Activated T-cell treated with anti-CD3 and anti-CD28 coated beads for 48 hours (primary cell): ENCODE results near the gene BEX1.
"Not testable (repeated sequence)": the region's sequence is repeated elsewhere in the genome, so short reads cannot be mapped to it uniquely, and the experiment has no call there.

ENCODE experiments used
- DNase-seq: peaks from one replicate; pipeline ENCODE4 v3.0.0-alpha.2; 2020; ENCODE audit warnings: low read depth

BEX1 gene

DNA sequence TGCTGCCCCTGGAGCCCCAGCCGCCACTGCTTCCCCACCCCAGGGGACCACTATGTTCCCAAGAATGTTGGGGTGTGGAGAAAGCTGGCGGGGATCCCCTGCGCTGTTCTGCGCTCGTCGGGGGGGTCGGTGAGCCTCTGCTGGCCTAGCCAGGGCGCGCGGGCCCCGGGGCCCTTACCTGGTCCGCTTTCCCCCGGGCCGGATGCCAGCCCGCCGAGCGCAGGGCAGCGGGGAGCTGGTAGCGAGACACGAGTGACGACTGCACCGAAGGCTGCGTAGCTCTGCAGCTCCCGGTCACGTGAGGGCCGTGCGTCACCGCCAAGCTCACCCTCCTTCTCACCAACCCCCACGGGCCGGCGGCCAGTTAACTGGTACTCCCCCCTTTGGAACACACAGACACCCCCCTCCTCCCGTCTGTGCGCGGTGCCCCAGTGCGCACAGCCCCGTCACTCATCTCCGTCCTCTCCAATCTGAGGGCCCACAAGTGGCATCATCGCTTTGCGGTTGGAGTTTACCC lies at the start of gene BEX1:
BEX1 (minus strand) TSS at position 254 of the 517 bp plus-strand sequence. CDS start 897 bp downstream, outside the sequence.
- peak; percentile 4 for DNase-seq

DNA sequence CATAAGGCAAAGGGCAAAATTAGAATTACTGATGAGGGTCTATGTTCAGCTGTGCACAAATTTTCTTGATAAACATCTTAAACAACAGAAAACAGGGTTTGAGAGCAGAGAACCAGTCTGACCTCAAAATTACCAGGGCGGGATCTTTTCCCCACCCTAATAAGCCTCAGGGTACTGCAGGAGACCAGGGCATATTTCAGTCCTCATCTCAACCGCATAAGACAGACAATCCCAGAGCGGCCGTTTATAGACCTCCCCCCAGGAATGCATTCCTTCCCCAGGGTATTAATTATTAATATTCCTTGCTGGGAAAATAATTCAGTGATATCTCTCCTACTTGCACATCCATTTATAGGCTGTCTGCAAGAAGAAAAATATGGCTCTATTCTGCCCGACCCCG lies 45.5 kb upstream of the BEX1 start:
- DNase-seq: not testable (repeated sequence)

DNA sequence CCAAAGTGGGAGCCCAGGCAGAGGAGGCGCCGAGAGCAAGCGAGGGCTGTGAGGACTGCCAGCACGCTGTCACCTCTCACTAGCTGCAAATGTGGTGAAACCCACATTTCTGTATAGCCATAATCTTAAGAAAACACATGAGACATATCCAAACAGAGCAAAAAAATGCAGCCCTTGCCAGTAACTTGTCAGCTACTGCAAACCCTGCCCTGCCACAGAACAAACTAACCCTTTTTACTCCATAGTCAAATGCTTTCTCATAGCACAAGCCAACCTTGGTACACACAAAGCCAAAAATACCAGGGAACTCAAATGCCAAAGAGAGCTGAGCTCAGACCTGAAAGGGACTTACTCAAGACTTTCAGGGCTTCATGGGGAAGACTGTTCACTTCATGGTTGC lies 43.9 kb upstream of the BEX1 start:
- no peak for DNase-seq

DNA sequence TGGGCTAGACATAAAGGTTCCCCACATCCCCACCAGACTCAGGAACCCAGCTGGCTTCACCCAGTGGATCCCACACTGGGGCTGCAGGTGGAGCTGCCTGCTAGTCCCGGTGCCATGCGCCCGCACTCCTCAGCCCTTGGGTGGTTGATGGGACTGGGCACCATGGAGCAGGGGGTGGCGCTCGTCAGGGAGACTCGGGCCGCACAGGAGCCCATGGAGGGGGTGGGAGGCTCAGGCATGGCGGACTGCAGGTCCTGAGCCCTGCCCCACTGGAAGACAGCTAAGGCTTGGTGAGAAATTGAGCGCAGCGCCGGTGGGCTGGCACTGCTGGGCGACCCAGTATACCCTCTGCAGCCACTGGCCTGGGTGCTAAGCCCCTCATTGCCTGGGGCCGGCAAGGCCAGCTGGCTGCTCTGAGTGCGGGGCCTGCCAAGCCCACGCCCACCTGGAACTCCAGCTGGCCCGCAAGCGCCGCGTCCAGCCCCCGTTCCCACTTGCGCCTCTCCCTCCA lies 43.3 kb upstream of the BEX1 start:
- not testable (repeated sequence) for DNase-seq

DNA sequence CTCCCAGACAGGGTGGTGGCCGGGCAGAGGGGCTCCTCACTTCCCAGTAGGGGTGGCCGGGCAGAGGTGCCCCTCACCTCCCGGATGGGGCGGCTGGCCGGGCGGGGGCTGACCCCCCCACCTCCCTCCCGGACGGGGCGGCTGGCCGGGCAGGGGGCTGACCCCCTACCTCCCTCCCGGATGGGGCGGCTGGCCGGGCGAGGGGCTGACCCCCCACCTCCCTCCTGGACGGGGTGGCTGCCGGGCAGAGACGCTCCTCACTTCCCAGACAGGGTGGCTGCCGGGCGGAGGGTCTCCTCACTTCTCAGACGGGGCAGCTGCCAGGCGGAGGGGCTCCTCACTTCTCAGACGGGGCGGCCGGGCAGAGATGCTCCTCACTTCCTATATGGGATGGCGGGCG lies 40.4 kb upstream of the BEX1 start:
- not testable (repeated sequence) for DNase-seq

DNA sequence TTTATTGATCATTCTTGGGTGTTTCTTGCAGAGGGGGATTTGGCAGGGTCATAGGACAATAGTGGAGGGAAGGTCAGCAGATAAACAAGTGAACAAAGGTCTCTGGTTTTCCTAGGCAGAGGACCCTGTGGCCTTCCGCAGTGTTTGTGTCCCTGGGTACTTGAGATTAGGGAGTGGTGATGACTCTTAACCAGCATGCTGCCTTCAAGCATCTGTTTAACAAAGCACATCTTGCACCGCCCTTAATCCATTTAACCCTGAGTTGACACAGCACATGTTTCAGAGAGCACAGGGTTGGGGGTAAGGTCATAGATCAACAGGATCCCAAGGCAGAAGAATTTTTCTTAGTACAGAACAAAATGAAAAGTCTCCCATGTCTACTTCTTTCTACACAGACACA lies 39.9 kb upstream of the BEX1 start:
- DNase-seq: not testable (repeated sequence)

DNA sequence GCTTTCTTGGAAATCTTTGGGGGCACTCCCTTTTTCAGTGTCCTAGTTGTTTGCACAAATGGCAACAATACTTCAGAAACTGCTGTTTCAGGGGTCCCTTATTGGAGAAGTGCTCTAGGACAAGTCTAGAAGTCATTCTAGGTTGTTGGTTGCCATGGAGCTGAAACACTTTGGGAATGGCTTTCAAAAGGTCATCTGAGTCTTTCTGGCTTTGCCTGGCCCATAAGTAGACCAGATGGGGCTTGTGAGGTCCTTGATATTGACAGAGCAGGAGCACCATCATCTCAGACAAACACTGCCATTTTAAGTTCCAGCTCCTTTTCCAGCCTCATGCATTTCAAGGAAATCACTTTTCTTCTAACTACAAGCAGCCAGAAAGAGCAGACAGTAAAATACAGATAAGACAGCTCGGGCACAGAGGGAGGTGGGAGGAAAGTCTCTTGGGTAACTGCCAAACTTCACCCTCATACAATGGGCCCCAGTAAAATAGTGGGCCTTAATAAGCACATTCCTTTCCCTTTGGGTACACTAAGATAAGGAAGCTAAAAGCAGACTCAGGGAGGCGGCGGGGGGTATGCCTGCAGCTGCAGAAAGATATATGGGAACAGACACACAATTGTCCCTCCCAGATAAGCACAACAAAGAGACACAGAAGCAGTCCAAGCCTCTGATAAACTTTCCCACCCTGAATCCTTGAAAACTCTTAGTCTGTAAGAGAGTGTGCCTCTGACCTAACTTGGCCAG lies 37.5 kb upstream of the BEX1 start:
- DNase-seq: no peak

DNA sequence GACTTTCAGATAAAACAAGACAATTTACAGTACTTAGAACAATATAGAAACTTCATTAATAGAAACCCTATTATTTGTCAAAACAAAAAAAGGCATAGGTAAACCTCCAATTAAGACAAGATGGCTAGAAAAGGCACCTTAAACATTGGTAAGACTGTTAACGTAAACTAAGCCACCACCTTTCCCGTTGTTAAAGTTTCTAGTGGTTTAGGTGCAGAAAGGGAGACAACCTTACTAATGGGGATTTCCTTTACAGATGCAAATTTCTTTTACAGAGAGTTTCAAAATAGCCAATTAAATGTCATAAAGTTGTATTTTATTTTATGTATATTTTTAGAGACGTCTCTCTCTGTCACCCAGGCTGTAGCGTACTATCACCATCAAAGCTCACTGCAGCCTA lies 36.5 kb upstream of the BEX1 start:
- no peak for DNase-seq

DNA sequence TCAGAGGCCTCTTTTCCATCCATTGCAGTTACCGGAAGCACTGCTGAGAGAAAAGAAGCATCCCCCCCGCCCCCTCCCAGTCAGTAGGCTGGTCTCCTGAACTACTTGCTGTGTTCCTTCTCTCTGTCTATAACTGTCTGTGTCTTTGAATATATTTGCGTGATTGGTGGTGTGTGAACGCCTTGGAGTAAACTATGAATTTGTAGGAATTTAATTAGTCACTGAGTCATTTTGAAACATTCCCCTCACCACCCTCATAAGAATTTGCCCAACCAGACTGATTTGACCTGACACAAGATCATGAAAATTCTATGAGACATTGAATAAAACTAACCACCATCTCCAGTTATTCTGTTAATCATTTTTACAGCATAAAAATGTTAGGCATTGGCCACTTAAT lies 35.7 kb upstream of the BEX1 start:
- DNase-seq: no peak

DNA sequence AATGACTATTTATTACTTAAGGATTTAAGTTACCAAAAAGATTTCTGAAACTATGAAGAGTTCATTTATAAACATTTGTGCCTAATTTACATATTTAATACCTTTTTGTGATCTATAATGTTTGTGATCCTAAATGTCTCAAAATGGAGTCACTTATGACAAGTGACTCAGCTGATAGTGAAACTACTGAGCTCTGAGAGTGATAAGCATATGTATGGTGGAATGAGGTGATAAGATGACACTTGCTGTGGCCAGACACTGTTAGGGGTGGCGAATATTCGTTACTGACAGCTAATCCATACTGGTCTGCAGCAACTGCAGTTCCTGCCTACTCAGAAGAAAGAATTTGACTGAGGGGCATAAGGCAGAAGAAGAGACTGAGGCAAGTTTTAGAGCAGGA lies 34.5 kb upstream of the BEX1 start:
- DNase-seq: no peak

DNA sequence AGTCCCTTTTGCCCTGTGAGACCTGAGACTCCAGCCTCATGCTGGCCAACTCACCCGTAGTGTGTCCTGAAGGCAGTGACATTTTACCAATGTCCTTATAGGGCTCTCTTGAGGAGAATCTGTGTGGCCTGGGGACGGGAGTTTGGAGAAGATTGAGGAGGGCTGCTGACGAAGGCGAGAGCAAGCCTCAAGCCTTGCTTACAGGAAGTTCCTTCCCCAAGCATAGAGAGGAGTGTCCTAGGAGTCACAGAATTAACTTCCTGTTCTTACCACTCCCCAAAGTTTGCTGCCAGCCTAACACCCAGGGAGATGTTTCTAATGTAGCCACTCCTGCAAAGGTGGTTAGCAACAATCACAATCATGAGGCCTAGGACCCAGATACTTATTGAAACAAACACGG lies 29.0 kb upstream of the BEX1 start, which contains the start of gene NXF3:
NXF3 (minus strand) TSS at position 202 of the 400 bp plus-strand sequence; CDS start at position 82, 120 bp downstream.
- DNase-seq: no peak

DNA sequence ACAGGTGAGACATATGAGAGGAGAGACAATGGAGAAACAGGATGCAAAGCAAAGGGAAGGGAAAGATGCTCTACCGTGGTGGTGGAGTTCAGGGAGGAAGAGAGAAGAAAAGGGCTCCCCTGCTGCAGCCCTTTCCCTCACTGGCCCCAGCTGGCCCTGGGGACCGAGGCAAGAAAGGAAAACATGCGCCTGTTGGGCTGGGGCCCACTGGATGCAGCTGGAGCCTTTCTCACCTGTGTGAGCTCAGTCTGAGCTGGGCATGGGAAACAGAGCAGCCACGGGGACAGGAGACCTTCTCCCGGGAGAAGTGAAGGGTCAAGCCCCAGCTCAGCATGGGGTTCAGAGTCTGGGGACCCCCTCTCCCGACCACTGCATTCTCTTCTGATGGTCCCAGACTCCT lies 17.1 kb upstream of the BEX1 start:
- no peak for DNase-seq

DNA sequence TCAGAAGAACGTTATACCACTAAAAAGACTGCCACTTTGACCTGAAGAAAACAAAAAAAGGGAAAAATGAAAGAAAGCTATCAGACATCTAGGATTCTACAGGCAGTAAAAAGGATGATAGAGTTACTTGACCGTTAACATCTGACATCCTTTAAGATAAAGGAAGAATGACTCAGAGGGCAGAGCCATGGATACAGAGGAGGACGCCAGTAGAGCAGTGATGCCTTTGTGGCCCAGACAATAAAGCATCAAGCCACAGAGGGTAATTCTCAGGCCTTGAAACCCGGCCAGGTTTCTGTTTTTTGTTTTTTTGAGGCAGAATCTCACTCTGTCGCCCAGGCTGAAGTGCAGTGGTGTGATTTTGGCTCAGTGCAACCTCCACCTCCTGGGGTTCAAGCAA lies 9.5 kb upstream of the BEX1 start:
- no peak for DNase-seq

DNA sequence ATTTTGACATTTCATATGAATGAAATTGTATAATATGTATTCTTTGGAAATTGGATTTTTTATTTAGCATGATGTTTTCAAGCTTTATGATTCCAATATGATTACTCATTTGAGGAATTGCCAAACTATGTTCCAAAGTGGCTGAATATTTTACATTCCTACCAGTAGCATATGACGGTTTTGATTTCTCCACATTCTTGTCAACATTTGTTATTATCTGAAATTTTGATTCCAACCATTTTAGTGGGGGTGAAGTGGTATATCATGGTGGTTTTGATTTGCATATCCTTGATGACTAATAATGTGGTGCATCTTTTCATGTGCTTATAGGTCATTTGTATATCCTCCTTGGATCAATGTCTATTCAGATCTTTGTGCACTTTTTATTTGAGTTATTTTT lies 2.6 kb upstream of the BEX1 start:
- no peak for DNase-seq

DNA sequence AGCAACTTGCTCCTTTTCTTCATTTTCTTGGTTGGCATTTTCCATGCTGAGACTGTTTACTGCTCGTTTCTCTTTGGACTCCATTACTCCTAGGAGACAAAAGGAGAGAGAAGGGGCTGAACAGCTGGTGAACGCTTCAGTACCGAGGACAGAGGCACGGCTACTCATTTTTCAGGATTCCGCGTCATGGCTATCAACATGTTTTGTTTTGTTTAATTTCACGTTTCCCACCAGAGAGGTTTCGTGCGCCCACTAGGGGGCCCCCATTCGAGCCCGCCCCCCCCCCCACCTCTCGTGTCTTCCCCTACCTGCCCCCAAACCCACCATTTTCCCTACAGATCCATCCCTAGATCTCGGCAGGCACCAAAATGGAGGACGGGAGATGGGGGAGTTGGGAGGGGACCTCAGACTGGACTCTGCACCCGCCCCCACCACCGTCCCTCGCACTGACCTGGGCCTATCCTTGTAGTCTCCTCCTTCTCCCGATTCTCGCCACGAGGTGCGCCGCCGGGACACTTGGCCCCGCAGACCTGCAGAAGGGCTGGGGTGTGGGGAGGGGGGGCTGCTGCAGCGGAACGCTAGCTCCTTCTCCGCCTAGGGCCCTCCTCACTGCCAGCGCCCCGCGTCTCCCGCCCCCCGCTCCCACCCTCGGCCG lies 653 bp downstream of the BEX1 start:
- DNase-seq: no peak

DNA sequence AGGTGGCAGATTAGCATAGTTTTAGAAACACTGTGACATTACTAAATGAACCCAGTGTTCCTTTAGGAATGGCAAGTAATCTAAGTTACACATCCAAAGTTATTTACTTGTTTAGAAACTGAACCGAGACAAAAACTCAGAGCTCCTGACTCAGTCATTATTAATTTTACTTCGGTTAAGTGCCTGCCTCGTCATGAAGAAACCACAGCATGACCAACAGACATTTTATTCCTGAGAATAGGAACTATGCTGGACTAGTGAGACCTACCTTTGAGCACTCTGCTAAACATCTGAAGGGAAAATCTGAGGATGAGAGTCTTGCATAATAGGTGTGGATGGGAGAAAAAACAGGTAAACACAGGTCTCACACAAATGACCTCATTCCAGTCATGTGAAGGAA lies 2.5 kb downstream of the BEX1 start:
- DNase-seq: no peak

DNA sequence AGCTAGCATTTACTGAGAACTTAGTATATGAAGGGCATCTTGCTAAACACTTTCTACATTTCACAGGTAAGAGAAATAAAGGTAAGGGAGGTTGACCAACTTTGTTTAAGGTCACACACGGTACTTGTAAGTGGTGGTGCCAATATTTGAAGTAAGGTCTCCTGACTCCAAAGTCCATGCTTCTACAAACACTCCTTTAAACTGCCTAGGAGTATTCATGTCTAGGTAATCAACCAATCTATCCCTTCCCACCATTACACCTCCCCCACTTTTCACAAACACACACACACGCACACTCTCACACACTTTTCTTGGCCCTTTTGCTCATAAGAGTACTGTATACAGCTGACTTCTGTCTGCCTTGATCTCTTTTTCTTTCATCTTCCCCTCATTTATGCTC lies 7.1 kb downstream of the BEX1 start:
- no peak for DNase-seq

DNA sequence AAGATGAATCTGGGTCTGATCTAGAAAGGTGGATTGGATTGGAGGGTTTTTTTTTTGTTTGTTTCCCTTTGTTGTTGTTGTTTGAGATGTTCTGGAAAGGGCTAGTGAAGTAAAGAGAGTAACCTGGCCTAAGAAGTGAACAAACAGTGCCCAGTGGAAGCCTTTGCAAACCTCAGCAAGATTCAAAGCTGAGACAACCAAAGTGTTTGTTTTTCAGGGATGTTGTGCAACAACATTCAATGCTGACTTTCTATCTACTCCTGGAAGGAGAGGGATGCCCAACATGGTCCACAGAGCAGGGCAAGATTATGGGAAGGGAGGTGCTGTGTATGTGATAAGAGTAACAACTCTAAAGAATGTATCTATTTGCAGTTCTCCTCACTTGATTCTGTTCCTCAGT lies 11.3 kb downstream of the BEX1 start:
- DNase-seq: no peak

DNA sequence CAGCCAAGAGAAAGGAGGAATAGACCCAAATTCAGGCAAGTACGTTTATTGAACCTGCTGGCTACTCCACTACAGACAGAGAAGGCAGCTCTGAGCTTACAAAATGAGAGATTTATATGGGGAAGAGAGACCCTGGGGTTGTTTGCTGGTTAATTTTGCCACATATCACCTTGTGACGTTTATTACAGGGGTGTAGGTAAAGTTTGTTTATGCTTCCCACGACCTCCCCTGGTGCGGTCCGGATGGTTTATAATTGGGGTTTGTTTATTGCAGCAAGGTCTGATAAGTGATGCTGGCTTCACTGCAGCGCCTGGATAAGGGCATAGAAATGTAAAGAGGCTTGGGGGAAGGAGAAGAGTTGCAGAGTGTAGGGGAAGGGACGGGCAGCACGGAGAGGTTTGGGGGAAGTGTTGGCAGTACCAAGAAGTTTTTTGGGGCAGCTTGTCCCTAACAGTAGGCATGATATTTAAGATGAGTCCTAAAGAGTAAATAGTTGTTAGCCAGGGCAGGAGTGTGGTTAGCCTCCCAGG lies 12.6 kb downstream of the BEX1 start:
- DNase-seq: no peak

DNA sequence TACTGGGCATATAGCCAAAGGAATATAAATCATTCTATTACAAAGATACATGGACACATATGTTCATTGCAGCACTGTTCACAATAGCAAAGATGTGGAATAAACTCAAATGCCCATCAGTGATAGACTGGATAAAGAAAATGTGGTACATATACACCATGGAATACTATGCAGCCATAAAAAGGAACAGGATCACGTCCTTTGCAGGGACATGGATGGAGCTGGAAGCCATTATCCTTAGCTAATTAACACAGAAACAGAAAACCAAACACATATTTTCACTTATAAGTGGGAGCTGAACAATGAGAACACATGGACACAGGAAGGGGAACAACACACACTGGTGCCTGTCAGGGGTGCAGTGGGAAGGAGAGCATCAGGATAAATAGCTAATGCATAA lies 30.6 kb downstream of the BEX1 start:
- not testable (repeated sequence) for DNase-seq

DNA sequence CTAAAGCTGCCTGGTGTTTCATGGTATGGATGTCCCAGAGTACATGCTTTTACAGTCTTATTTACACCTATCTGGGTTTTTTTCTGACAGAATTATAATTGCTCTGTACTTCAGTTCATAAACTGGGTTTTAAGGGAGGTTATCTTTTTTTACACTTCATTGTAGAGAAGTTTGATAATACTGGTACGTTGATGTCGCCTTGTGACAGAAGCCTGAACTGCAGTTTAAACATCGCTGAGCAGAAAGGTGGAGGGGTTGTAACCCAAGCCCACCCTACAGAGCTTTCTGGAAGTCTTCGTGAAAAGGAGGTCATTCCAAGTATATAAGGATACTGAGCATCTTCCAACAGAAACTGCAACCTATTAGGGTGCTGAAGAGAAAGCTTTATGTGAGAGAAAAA lies 46.4 kb downstream of the BEX1 start:
- no peak for DNase-seq

DNA sequence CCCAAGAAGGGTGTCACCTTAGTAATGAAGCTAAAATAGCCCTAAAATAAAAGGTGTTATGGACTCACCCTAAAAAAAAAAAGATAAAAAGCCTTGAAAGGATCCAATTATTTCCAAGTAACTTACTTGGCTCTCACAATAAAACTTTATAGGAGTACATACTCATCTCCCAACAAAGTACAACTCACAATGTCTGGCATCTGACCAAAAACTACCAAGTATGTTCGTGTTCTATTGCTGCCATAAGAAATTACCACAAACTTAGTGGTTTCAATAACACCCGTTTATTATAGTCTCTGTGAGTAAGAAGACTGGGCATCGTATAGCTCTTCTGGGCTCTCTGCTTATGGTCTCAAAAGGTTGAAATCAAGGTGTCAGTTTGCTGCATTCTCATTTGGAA lies 51.0 kb downstream of the BEX1 start:
- DNase-seq: no peak
